Right renal cortex interstitium (tissue), 3 donors: ENCODE results near the gene FOXO3. TPM values are rescaled to one million over a fixed set of nuclear protein-coding genes. Genes with fewer than 3 reads are reported as not detected.

Experiments
- DNase-seq, 3 donors: peaks; one replicate each; pipeline ENCODE4 v3.0.0-alpha.2; 2013; ENCODE audit warnings: low read depth in 3 of 3, low spot score in 2 of 3
- polyA plus RNA-seq, 3 donors: library from polyadenylated mRNA; unstranded; fragments of 120-200 nt; gene quantifications; one replicate each; pipeline ENCODE4 v1.2.1, GENCODE V29; 2013; ENCODE audit not compliant: insufficient read length in 3 of 3

The FOXO3 gene
- polyA plus RNA-seq, 3 donors, result 48.0 to 53.2 (median 49.9) TPM

DNA sequence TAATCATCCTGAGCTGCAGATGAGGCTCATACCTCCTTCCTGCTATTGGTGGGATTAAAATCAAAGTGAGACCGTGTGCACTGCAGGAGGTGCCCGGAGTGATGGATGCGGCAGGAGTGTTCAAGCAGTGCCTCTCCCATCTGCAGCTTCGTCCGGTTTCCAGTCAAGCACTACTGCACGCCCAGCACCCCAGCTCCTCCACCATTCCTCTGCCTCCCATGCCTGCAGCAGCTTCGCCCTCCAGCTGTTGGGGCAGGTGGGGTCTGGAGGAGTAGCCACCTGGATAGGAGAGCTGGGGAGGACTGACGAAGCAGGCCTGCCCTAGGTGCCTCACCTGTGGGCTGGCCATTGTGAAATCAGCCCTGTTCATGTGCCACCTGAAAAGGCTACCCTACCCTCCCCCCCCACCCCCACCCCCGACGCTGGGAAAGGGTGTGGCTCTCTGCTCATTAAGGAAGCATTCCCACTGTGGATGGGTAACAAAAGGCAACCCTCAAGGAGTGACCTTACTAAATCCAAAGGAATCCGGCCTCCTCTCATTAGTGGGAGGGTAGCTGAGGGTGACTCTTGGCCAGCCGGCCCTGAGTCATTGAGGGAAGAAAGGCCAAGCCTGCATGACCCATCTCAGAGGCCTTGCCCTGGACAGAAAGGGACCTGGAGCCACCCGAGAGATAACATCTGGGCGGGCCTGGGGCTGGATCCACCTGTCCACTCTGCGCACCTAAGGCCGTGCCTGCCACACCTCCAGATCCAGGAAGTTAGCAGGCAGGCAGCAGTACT lies 171.6 kb downstream of the FOXO3 start:
- no peak for DNase-seq

DNA sequence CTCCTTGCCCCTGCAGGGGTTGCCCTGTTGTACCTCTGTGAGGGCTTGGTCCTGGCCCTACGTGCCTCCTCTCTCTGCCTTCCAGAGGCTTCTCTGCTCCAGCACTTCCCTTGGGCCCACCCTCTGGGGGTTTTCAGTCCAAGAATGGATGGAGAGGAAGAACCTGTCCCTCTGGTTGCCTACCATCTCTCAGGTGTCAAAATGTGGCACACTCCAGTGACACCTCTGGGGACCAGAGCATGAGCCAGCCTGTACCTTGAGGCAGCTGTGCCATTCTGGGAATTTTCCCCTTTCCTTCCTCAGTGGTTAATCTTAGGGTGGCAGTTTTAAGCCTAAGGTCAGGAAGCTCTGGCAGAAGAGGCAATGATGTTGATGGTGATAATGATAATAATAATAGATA lies 172.3 kb downstream of the FOXO3 start:
- DNase-seq, result no peak

DNA sequence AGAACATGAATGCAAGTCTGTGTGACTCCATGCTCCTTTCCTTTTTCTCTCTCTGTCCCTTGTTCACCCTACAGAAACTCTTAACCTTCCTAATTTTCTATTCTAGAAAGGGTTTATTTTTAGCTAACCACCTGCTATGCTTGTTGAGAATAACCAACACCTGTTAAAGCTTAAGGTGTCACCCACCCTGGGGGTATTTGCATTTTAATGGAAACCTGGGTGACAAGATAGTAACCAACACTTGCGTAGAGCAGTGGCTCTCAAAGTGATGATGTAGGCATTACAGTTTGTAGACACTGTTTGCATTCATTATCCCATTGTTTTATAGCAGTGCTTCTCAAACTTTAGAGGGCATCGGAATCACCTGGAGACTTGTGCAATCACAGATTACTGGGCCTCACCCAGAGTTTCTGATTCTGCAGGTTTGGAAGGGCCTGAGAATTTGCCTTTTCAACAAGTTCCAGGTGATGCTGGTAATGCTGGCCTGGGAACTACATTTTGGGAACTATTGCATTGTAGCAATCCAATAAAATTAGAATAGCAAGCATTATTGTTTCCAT lies 173.1 kb downstream of the FOXO3 start:
- no peak for DNase-seq
